ENCODE data around the gene UNKL.

UNKL gene

GRCh38 chr16:1349951-1350350, 64.6 kb downstream of the UNKL start:
- DNase-seq = no peak

DNA sequence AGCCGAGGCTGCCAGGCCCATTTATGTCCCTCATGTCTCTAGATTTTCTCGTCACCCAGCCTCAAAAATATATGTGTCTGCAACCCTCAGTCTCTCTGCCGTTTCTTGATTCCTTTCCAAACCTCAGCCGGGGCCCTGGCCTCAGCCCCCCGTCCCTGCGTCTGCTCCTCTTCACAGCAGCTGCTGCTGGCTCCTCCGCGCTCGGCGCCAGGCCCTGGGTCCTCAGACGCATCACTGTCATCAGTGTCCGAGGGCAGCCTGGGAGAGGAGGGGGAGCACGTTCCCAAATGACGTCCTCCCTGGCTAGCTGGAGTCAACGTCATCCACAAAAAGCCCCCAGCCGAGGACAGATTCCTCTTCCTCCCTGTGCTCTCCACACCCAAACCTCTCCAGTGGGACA, 65.2 kb downstream of the UNKL start:
- DNase-seq = no peak

DNA sequence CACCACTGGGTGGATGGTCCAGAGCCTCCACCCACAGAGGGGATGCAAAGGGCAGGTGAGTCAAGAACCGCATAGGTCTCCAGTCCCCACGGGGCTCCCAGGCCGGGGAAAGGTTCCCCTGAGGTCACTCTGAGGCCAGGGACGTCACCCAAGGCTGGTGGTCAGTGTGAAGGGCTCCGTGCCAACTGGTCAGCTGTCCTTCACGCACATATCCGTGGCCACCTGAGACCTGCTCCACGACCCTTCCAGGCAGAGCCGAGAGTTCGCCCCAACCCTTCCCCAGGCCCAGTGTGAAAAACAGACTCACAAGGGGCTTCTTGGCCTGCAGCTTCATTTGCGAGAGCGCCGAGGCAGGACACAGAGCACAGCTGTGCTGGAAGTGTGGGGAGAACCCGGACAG, 65.6 kb downstream of the UNKL start:
- DNase-seq = no peak

DNA sequence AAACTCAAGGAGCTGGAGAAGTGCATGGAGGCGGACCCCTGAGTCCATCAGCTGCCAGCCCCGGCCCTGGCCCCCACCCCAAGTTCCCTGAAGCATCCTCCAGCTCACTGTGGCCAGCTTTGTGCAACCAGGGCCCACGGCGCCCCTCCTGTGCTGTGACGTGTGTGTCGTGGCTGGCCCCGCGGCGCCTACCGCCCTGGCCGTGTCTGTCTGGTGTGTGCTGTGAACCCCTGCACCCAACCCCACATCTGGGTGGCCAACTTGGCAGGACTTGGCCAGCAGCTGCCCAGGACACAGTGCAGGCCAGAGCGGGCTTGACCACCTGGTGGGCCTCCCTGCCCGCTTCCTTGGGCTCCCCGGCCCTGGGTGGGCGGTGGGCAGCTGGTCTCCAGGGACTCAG, 66.1 kb downstream of the UNKL start:
- no peak for DNase-seq

- no peak for DNase-seq
These were observed 66.5 kb downstream of the UNKL start for GRCh38 chr16:1347962-1348361.

- DNase-seq = no peak
These were observed 67.1 kb downstream of the UNKL start for GRCh38 chr16:1347286-1347855.

- no peak for DNase-seq
These were observed 67.8 kb downstream of the UNKL start for GRCh38 chr16:1346422-1347285.

DNA sequence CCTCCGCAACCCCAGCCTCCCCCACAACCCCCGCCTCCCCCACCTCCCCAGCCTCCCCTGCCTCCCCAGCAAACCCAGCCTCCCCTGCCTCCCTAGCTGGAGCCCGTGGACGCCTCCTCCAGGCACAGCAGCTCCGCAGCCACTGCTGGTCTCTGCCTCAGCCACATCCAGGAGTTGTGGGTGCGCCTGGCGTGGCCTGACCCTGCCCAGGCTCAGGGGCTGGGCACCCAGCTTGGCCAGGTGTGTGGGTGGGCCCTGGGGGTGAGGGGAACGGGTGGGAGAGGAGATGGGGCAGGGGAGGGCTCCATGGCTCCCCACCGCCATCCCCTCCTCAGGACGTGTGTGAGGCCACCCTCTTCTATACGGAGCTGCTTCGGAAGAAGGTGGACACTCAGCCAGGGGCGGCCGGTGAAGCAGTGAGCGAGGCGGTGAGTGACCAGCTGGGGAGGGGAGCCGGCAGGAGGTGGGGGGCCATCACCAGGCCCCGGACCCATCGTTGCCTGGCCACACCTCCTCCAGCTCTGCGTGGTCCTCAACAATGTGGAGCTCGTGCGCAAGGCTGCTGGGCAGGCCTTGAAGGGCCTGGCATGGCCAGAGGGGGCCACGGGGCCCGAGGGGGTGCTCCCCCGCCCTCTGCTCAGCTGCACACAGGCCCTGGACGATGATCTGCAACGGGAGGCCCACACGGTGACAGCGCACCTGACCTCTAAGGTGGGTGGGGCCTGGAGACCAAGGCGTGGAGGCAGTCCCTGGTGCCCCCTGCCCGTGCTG, 68.7 kb downstream of the UNKL start:
- DNase-seq = no peak

GRCh38 chr16:1345087-1345486, 69.4 kb downstream of the UNKL start:
- DNase-seq = no peak

DNA sequence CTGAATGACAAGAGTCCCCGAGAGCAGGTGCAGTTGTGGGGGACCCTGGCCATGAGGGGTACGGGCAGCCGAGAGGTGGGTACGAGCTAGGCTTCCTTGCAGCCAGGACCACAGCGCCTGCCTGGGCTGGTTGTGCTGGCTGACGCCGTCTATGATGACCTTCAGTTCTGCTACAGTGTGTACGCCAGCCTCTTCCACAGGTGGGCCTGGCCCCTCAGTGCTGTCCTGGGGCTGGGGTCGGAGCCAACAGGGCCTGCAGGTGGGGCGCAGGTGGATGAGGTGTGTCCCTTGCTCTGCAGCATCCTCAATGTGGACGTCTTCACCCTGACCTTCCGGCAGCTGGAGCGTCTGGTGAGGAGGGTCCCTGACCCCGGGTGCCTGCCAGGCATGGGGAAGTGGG, 70.0 kb downstream of the UNKL start:
- no peak for DNase-seq

DNA sequence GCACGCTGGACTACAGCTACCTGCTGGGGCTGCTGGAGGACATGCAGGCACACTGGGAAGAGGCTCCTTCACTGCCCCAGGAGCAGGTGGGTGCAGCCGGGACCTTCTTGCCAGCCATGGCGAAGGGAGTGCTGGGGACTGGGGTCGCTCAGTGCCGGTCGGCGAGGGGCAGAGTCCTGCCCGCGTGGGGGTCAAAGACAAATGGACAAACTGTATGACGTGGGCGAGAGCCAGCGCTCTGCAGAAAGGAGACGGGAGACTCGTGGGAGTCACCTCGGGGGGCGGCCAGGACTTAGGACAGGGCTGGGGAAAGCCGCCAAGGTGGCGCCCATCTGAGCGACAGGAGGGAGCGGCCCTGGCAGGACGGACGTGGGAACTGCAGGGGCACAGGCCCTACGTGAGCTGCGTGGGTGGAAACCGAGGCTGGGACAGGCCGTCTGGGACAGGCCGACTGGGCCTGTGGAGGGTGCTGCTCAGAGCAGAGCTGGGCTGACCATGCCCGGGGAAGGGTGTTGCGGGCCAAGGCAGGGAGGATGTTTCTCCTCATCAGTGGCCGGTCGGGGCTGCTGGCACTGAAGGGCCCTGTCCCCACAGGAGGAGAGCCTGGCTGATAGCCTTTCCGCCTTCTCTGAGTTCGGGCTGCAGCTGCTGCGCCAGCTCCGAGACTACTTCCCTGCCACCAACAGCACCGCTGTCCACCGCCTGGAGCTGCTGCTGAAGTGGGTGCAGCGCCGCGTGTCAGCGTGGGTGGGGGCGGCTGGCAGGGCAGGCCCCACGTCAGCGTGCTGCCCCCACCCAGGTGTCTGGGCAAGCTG, 70.9 kb downstream of the UNKL start:
- no peak for DNase-seq

GRCh38 chr16:1342526-1343427, 71.7 kb downstream of the UNKL start:
- DNase-seq = no peak

DNA sequence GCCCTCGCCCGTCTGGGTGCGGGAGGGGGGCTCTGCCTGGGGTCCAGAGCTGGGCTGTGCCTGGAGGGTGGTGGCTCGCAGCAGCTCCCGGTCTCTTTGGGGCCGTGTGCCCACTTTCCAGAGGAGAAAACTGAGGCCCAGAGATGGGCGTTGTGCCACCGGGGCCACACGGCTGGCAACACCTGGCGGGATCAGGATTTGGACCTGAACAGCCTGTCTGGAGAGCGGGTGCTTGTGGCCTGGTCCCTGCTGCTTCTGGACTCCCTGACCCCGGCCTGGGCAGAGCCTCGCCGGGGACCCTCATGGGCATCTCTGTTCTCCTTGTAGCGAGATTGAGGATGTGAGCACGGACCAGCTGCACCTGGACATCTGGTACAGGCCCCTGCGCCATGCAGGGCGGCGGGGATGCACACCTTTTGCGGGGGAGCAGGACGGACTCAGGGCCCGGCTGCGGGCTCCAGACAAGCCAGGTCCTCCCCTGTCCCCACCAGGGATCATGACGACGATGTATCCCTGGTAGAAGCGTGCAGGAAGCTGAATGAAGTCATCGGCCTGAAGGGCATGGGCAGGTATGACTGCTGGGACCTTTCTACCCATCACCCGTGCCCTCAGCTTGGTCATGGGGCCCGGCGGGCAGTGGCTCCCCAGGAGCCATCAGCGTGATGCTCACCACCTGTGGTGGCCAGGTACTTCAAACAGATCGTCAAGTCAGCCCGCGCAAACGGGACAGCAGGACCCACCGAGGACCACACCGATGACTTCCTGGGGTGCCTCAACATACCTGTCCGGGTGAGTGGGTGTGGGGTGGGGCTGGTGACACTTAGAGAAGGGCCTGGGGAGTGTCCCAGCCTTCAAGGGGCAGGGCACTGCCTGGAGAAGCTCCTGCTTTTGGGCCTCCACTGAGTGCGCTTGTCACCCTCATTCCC, 72.7 kb downstream of the UNKL start:
- no peak for DNase-seq

DNA sequence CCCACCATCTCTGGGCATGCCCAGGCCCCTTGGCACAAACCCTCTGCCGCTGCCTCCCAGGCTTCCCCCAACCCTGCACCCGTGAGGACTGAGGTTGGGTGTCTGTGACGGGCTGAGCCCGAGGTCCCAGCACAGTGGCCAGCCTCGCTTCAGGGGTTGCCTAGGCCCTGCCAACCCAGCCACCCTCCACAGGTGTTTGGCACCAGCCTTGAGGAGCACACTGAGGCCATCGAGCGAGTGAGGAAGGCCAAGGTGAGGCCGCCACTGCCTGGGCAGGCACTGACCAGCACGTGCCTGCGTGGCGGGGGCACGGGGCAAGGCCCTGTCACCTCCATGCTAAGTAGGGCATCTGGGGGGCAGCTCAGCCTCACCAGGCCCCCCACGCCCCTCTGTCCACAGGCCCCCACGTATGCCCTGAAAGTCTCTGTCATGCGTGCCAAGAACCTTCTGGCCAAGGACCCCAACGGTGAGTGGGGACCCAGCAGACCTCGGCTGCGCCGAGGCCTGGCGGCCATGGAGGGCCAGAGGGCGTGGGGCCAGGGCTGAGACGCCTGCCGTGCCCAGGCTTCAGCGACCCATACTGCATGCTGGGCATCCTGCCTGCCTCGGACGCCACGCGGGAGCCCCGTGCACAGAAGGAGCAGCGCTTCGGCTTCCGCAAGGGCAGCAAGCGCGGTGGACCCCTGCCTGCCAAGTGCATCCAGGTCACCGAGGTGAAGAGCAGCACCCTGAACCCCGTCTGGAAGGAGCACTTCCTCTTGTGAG, 73.6 kb downstream of the UNKL start:
- no peak for DNase-seq

DNA sequence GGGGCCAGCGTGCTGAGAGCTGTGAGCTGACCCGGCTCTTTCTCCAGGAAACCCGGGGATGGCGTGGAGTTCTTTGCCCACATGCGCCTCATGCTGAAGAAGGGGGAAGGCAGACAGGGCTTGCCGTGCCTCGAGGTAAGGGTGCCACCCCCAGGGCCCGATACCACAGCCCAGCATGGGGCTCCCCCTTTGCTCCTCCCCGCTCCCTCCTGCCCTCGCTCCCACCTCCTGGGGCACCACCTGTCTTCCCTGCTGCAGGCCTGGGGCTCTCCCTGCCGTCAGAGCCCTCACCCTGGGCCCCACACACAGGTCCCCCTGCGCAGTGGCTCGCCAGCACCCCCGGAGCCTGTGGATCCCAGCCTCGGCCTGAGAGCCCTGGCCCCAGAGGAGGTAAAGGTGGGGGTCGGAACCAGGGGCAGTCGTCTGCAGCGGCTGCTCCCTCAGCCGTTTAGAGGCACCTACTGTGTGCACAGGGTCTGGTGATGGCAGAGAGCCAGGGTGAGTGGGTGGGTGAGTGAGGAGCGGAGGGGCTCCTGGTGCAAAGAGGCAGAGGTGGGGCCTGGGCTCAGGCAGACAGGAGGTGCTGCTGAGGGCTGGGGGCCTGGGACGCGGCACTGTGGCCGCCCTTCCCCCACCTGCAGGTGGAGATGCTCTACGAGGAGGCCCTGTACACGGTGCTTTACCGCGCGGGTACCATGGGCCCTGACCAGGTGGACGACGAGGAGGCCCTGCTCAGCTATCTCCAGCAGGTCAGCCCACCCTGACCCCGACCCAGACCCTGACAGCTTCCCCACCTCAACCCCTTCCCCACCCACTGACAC, 75.4 kb downstream of the UNKL start:
- no peak for DNase-seq

GRCh38 chr16:1338119-1338730, 76.3 kb downstream of the UNKL start:
- DNase-seq = no peak

DNA sequence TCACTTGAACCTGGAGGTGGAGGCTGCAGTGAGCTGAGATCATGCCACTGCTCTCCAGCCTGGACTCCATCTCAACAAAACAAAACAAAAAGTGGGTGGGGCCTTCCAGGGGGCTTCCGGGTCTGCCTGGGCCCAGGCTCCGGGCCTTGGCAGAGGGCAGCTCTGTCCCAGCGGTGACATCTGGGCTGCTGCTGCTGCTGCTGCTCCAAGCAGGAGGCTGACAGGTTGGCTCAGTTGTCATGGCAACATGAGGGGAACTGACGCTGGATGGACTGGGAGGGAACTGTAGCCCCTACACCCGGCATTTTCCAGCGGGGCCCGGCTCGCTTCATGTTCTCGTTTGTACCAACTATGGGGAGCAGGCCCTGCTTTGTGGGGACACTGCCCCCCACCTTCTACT, 77.0 kb downstream of the UNKL start:
- no peak for DNase-seq

DNA sequence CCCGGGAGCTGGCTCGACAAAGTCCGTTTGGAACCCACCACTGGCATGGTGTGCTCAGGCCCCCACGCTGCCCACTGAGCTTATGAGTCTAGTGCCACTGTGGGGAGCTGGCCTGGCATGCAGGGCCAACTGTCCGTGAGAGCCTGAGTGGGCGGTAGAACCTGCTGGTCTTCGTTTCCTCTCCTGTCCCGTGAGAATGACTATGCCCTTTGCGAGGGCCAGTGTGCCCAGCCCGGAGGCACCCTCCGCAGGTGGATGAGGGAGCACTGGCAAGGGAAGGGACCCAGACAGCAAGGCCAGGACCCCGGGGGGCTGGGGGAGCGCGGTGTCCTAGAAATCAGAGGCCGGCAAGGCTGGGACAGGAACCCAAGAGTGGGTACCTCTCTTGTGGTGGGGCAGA, 77.9 kb downstream of the UNKL start:
- DNase-seq = no peak

- DNase-seq = no peak
These were observed 78.5 kb downstream of the UNKL start for GRCh38 chr16:1335996-1336395.

All from cerebellar nuclear complex (tissue), 1 donor.